Ectodermal cell (in vitro differentiated cells): Measurements from ENCODE around the gene WNT4.

Experiments
- H3K27ac ChIP-seq: 2 replicates; pipeline ENCODE4 v1.7.0; 2013; ENCODE audit warnings: mild to moderate bottlenecking, low read depth, low read length; ENCODE audit not compliant: insufficient read depth, poor library complexity, severe bottlenecking
- H3K27me3 ChIP-seq: 2 replicates; pipeline ENCODE4 v1.7.0; 2013; ENCODE audit warnings: mild to moderate bottlenecking, low read length; ENCODE audit not compliant: insufficient read depth, control insufficient read depth, poor library complexity, severe bottlenecking
- H3K36me3 ChIP-seq: one replicate; pipeline ENCODE4 v1.7.0; 2013; ENCODE audit warnings: low read length; ENCODE audit not compliant: control insufficient read depth, insufficient read depth
- H3K4me1 ChIP-seq: one replicate; pipeline ENCODE4 v1.7.0; 2013; ENCODE audit warnings: low read length; ENCODE audit not compliant: control insufficient read depth, insufficient read depth
- H3K4me3 ChIP-seq: 2 replicates; pipeline ENCODE4 v1.7.0; 2013; ENCODE audit warnings: low read depth, low read length, control low read depth; ENCODE audit not compliant: insufficient read depth
- H3K9me3 ChIP-seq: 2 replicates; pipeline ENCODE4 v1.7.0; 2013; ENCODE audit warnings: mild to moderate bottlenecking, low read length, moderate library complexity; ENCODE audit not compliant: control insufficient read depth
- WGBS, 2 experiments: methylation state at CpG; one replicate each; pipeline ENCODE4 v1.1.7; 2013; ENCODE audit warnings: missing lambda C conversion rate in 2 of 2; 5-methylcytosine and 5-hydroxymethylcytosine counted together

Gene WNT4

DNA sequence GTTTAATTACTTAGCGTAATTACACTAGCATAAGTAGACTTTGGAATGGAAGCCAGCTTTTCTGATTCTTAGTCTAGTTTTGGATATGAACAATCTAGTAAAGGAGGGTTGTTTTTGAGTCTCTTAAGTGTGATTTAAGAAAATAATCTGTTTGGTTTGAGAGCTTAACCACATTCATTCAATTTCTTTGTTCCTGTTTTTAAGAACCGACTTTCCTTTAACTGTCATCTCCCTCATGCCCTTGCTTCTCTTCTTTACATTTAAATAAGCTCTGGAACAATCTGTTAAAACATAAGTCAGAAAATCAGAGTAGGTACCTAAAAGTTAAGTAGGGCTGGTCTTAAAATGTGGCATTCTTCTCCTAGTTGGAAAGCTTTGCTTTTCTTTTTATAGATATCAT is 62.7 kb downstream of the WNT4 start:
- no peaks in the 10 kb centered on the region for H3K27me3 ChIP-seq
- no peak overlapping the region for H3K4me3 ChIP-seq
- H3K4me1 ChIP-seq: no peaks in the 10 kb centered on the region
- no peak overlapping the region for H3K27ac ChIP-seq
- H3K9me3 ChIP-seq: no peaks in the 10 kb centered on the region
- peaks cover 4% of the 10 kb centered on the region for H3K36me3 ChIP-seq
- 90 to 100% methylated on average over 2 of the region's 2 CpGs for WGBS, 2 experiments

- H3K9me3 ChIP-seq: no peaks in the 10 kb centered on the region
- 100% methylated on average over 1 of the region's 2 CpGs; no CpG with 5 or more reads in 1 of the 2 experiments for WGBS, 2 experiments
- no peaks in the 10 kb centered on the region for H3K4me1 ChIP-seq
- no peak overlapping the region for H3K27ac ChIP-seq
- no peak overlapping the region for H3K4me3 ChIP-seq
- H3K27me3 ChIP-seq: no peaks in the 10 kb centered on the region
- H3K36me3 ChIP-seq: peaks cover 4% of the 10 kb centered on the region
Observed at GRCh38 chr1:22078133-22078532, 64.8 kb downstream of the WNT4 start.

DNA sequence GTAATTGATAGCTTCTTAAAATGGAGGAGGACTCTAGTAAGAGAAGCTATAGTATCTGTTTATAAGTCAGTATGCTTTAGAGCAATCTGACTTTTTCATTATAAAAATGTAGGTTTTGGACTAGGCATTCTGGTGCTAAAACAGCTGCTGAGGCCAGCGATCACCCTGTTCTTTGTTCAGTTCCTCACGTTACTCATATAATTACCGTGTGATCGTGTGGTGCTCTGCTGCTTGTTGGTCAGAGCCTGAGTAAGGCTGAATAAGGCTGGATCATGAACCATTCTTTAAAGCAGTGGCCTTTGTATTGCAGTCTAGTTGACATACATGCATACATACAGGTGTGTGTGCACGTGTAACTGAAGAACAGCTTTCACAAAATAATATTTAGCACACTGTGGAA is 65.2 kb downstream of the WNT4 start:
- WGBS, 2 experiments: 92 to 93% methylated on average over 5 of the region's 5 CpGs

DNA sequence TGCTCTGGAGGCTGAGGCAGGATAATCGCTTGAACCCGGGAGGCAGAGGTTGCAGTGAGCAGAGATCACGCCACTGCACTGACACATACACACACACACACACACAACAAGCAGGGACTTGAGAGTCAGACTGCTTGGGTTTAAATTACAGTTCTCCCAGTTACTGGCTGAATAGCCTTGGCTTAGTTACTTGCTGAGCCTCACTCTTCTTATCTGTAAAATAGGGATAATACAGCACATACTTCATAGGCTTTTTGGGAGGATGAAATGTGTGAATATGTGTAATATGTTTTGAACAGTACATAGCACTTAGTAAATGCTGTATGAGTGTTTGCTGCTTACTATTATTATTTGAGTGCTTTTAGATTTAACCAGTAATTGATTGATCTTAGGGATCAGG is 66.6 kb downstream of the WNT4 start:
- Histone ChIP-seq H3K9me3 (no peaks in the 10 kb centered on the region), H3K27me3 (no peaks in the 10 kb centered on the region), H3K4me3 (no peak overlapping the region), H3K4me1 (no peaks in the 10 kb centered on the region), H3K27ac (no peak overlapping the region), H3K36me3 (peaks cover 3% of the 10 kb centered on the region)
- 93 to 94% methylated on average over 3 of the region's 3 CpGs for WGBS, 2 experiments

More for the DNA sequence above, 65.2 kb downstream of the WNT4 start:
- no peak overlapping the region for H3K4me3 ChIP-seq
- no peaks in the 10 kb centered on the region for H3K9me3 ChIP-seq
- H3K27me3 ChIP-seq: no peaks in the 10 kb centered on the region
- no peaks in the 10 kb centered on the region for H3K4me1 ChIP-seq
- H3K36me3 ChIP-seq: peaks cover 4% of the 10 kb centered on the region
- no peak overlapping the region for H3K27ac ChIP-seq

DNA sequence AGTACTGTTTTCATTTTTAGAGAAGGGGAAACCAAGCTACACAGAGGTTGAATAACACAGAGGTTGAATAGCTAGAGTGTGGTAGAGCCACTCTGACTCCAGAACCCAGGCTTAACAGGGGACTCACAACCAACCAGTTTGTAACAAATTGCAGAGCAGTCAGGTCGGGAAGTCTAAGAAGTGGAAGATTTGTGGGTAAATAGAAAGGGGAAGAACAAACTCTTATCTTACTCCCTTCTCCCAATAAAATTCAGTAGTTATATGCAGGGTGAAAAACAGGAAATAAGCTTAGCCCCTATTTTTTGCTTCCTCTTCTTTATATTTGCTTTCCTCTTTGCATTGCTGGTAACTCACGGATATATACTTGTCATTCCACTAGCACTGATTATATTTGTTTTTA is 67.2 kb downstream of the WNT4 start:
- H3K4me1 ChIP-seq: no peaks in the 10 kb centered on the region
- no peaks in the 10 kb centered on the region for H3K36me3 ChIP-seq
- no peak overlapping the region for H3K4me3 ChIP-seq
- H3K9me3 ChIP-seq: no peaks in the 10 kb centered on the region
- 100% methylated on average over 1 of the region's 2 CpGs; no CpG with 5 or more reads in 1 of the 2 experiments for WGBS, 2 experiments
- no peak overlapping the region for H3K27ac ChIP-seq
- H3K27me3 ChIP-seq: no peaks in the 10 kb centered on the region

DNA sequence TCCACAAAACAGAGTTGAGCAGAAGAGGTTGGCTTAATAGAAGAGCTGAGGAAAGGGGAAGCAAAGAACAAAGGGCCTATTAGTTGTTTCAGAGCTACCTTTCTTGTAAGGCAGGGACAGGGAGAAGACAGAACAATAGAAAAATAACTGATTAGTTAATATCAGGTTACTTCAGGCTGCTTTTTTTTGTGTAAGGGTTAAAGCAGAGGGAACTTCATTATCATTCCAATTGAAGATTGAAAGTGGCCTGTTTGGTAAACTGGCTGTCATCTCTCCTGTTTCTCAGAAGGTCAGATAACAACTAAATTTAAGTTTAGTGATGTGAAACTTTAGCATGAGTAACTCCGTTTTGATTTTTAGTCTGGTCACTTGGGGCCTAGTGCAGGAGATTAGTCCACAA is 68.1 kb downstream of the WNT4 start:
- H3K27ac ChIP-seq: no peak overlapping the region
- no peaks in the 10 kb centered on the region for H3K36me3 ChIP-seq
- 61 to 100% methylated on average over 1 of the region's 1 CpG for WGBS, 2 experiments
- no peaks in the 10 kb centered on the region for H3K4me1 ChIP-seq
- no peaks in the 10 kb centered on the region for H3K27me3 ChIP-seq
- no peak overlapping the region for H3K4me3 ChIP-seq
- no peaks in the 10 kb centered on the region for H3K9me3 ChIP-seq

GRCh38 chr1:22071511-22071910 is 71.4 kb downstream of the WNT4 start:
- Histone ChIP-seq H3K9me3 (no peaks in the 10 kb centered on the region), H3K27me3 (no peaks in the 10 kb centered on the region), H3K4me3 (no peak overlapping the region), H3K4me1 (no peaks in the 10 kb centered on the region), H3K27ac (no peak overlapping the region), H3K36me3 (no peaks in the 10 kb centered on the region)
- WGBS, 2 experiments: 97 to 100% methylated on average over 1 to 2 of the region's 2 CpGs
